HG03097 (cell line): ENCODE measurements around the gene IL7R.

Experiments used
- ATAC-seq: cut with Tn5 transposase; IDR thresholded peaks from one replicate; pipeline ENCODE4 v1.9.1; 2021; ENCODE audit not compliant: unreplicated experiment, low FRiP score

The IL7R gene

GRCh38 chr5:35856765-35857351, at the start of gene IL7R:
Gene IL7R (plus strand): TSS chr5:35856891. CDS start chr5:35856978, 87 bp downstream.
- ATAC-seq: no peak

- ATAC-seq: no peak
Measured at GRCh38 chr5:35810601-35811000, 46.1 kb upstream of the IL7R start.

- no peak for ATAC-seq
Measured at GRCh38 chr5:35811108-35811741, 45.5 kb upstream of the IL7R start.

- no peak for ATAC-seq
Measured at GRCh38 chr5:35813521-35813920, 43.2 kb upstream of the IL7R start.

- ATAC-seq: no peak
Measured at GRCh38 chr5:35815089-35815936, 41.4 kb upstream of the IL7R start.

- no peak for ATAC-seq
Measured at GRCh38 chr5:35816881-35817521, 39.7 kb upstream of the IL7R start.

- no peak for ATAC-seq
Measured at GRCh38 chr5:35819026-35819425, 37.7 kb upstream of the IL7R start.

GRCh38 chr5:35819668-35820067, 37.0 kb upstream of the IL7R start:
- no peak for ATAC-seq

GRCh38 chr5:35820735-35821134, 36.0 kb upstream of the IL7R start:
- ATAC-seq: no peak

GRCh38 chr5:35821513-35821912, 35.2 kb upstream of the IL7R start:
- no peak for ATAC-seq

GRCh38 chr5:35822511-35822910, 34.2 kb upstream of the IL7R start:
- no peak for ATAC-seq

GRCh38 chr5:35823347-35824098, 33.2 kb upstream of the IL7R start:
- ATAC-seq: no peak

- no peak for ATAC-seq
Measured at GRCh38 chr5:35826056-35826455, 30.6 kb upstream of the IL7R start.

- ATAC-seq: no peak
Measured at GRCh38 chr5:35826554-35826953, 30.1 kb upstream of the IL7R start.

- no peak for ATAC-seq
Measured at GRCh38 chr5:35828082-35828598, 28.6 kb upstream of the IL7R start.

GRCh38 chr5:35830587-35830986, 26.1 kb upstream of the IL7R start:
- ATAC-seq: no peak

- ATAC-seq: no peak
Measured at GRCh38 chr5:35832762-35833161, 23.9 kb upstream of the IL7R start.

- ATAC-seq: no peak
Measured at GRCh38 chr5:35833224-35833623, 23.5 kb upstream of the IL7R start.

- ATAC-seq: no peak
Measured at GRCh38 chr5:35835796-35836742, 20.6 kb upstream of the IL7R start.
